ENCODE results near the gene CDKAL1. TPM values are rescaled to one million over a fixed set of nuclear protein-coding genes. Genes with fewer than 3 reads are reported as not detected.

CDKAL1 gene
- total RNA-seq, 2 donors from 2014 or later, result 23.5 to 26.4 TPM

GRCh38 chr6:20833881-20834515 is 299.7 kb downstream of the CDKAL1 start:
- peaks cover 2% of the 10 kb centered on the region for H3K4me1 Mint-ChIP-seq
- TF ChIP-seq, protein P1, sequence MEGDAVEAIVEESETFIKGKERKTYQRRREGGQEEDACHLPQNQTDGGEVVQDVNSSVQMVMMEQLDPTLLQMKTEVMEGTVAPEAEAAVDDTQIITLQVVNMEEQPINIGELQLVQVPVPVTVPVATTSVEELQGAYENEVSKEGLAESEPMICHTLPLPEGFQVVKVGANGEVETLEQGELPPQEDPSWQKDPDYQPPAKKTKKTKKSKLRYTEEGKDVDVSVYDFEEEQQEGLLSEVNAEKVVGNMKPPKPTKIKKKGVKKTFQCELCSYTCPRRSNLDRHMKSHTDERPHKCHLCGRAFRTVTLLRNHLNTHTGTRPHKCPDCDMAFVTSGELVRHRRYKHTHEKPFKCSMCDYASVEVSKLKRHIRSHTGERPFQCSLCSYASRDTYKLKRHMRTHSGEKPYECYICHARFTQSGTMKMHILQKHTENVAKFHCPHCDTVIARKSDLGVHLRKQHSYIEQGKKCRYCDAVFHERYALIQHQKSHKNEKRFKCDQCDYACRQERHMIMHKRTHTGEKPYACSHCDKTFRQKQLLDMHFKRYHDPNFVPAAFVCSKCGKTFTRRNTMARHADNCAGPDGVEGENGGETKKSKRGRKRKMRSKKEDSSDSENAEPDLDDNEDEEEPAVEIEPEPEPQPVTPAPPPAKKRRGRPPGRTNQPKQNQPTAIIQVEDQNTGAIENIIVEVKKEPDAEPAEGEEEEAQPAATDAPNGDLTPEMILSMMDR (conservative IDR thresholded peaks at IDR 0.05), result no peak
- H3K36me3 ChIP-seq (ENCODE audit: control insufficient read depth, insufficient read depth, low read length), result no peaks in the 10 kb centered on the region
- 86 to 96% methylated on average over 6 to 8 of the region's 8 CpGs for WGBS, 2 experiments (ENCODE audit: insufficient coverage in 1 of 2, insufficient read length in 1 of 2)
- H3K36me3 Mint-ChIP-seq (ENCODE audit: low read depth), result no peaks in the 10 kb centered on the region
- no peaks in the 10 kb centered on the region for H3K9me3 ChIP-seq (ENCODE audit: control insufficient read depth, low read length)
- no peaks in the 10 kb centered on the region for H3K9me3 Mint-ChIP-seq
- H3K4me3 Mint-ChIP-seq, result no peak overlapping the region
- no peak overlapping the region for H3K27ac Mint-ChIP-seq
- H3K27me3 Mint-ChIP-seq (ENCODE audit: insufficient read depth), result no peaks in the 10 kb centered on the region
- no peak overlapping the region for H3K4me3 ChIP-seq (ENCODE audit: low read length)
- no peaks in the 10 kb centered on the region for H3K4me1 ChIP-seq (ENCODE audit: control insufficient read depth, insufficient read depth, low read length)
- DNase-seq, result no peak
- H3K27me3 ChIP-seq (ENCODE audit: control insufficient read depth, insufficient read depth, low read length, poor library complexity, severe bottlenecking), result no peaks in the 10 kb centered on the region
- no peak overlapping the region for H3K27ac ChIP-seq (ENCODE audit: low read depth, low read length)
- H3K9ac ChIP-seq (ENCODE audit: extremely low read depth, low read length, poor library complexity, severe bottlenecking), result no peak overlapping the region

GRCh38 chr6:20835315-20836010 is 301.2 kb downstream of the CDKAL1 start:
- H3K4me3 Mint-ChIP-seq, result no peak overlapping the region
- no peaks in the 10 kb centered on the region for H3K36me3 Mint-ChIP-seq (ENCODE audit: low read depth)
- 80 to 95% methylated on average over 2 to 6 of the region's 6 CpGs for WGBS, 2 experiments (ENCODE audit: insufficient coverage in 1 of 2, insufficient read length in 1 of 2)
- Histone ChIP-seq H3K27ac (ENCODE audit: low read depth, low read length) (no peak overlapping the region), H3K9ac (ENCODE audit: extremely low read depth, low read length, poor library complexity, severe bottlenecking) (no peak overlapping the region), H3K4me1 (ENCODE audit: control insufficient read depth, insufficient read depth, low read length) (no peaks in the 10 kb centered on the region), H3K4me3 (ENCODE audit: low read length) (no peak overlapping the region), H3K9me3 (ENCODE audit: control insufficient read depth, low read length) (no peaks in the 10 kb centered on the region), H3K27me3 (ENCODE audit: control insufficient read depth, insufficient read depth, low read length, poor library complexity, severe bottlenecking) (no peaks in the 10 kb centered on the region), H3K36me3 (ENCODE audit: control insufficient read depth, insufficient read depth, low read length) (no peaks in the 10 kb centered on the region)
- H3K27ac Mint-ChIP-seq, result no peak overlapping the region
- TF ChIP-seq, protein P1 (conservative IDR thresholded peaks at IDR 0.05), result no peak
- H3K9me3 Mint-ChIP-seq, result no peaks in the 10 kb centered on the region
- no peak for DNase-seq
- peaks cover 2% of the 10 kb centered on the region for H3K4me1 Mint-ChIP-seq
- no peaks in the 10 kb centered on the region for H3K27me3 Mint-ChIP-seq (ENCODE audit: insufficient read depth)

DNA sequence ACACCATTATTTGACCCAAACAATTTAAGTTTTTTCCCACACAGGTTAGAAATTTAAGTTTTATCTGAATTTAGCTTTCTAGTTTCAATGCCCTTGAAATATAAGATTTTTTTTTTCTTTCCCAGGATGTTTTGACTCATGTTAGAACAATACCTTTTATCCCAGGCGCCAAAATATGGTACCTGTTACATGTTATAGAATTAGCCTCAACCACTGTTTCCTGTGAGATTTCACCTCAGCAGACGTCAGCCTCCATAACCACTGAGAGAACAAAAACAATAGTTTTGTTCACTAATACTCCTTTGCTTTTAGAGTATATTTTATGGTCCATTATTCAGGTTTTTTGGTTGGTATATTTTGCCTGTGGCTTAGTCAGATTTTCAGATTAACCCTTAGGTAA is 302.9 kb downstream of the CDKAL1 start:
- no peak for DNase-seq

More for the DNA sequence above, 302.9 kb downstream of the CDKAL1 start:
- Histone ChIP-seq H3K9me3 (ENCODE audit: control insufficient read depth, low read length) (no peaks in the 10 kb centered on the region), H3K27me3 (ENCODE audit: control insufficient read depth, insufficient read depth, low read length, poor library complexity, severe bottlenecking) (no peaks in the 10 kb centered on the region), H3K4me1 (ENCODE audit: control insufficient read depth, insufficient read depth, low read length) (no peaks in the 10 kb centered on the region), H3K27ac (ENCODE audit: low read depth, low read length) (no peak overlapping the region), H3K4me3 (ENCODE audit: low read length) (no peak overlapping the region), H3K36me3 (ENCODE audit: control insufficient read depth, insufficient read depth, low read length) (no peaks in the 10 kb centered on the region), H3K9ac (ENCODE audit: extremely low read depth, low read length, poor library complexity, severe bottlenecking) (no peak overlapping the region)
- TF ChIP-seq, protein P1 (conservative IDR thresholded peaks at IDR 0.05), result no peak
- WGBS, 2 experiments (ENCODE audit: insufficient coverage in 1 of 2, insufficient read length in 1 of 2), result 60 to 94% methylated on average over 1 to 2 of the region's 2 CpGs
- Mint-ChIP-seq H3K36me3 (ENCODE audit: low read depth) (no peaks in the 10 kb centered on the region), H3K27ac (no peak overlapping the region), H3K9me3 (no peaks in the 10 kb centered on the region), H3K27me3 (ENCODE audit: insufficient read depth) (no peaks in the 10 kb centered on the region), H3K4me1 (peaks cover 2% of the 10 kb centered on the region), H3K4me3 (no peak overlapping the region)

Data from endodermal cell (in vitro differentiated cells).